Measurements from ENCODE around the gene GDPD4. TPM values are rescaled to one million over a fixed set of nuclear protein-coding genes. Genes with fewer than 3 reads are reported as not detected.

GDPD4 gene
- total RNA-seq, 4 donors from 2014 or later, result not detected

GRCh38 chr11:77181226-77181625 is 120.3 kb downstream of the GDPD4 start:
- no peak for TF ChIP-seq CTCF (IDR thresholded peaks at IDR 0.05; ENCODE audit: low read depth)

- TF ChIP-seq CTCF (IDR thresholded peaks at IDR 0.05; ENCODE audit: low read depth), result no peak
Measured at GRCh38 chr11:77180346-77180745, 121.1 kb downstream of the GDPD4 start.

- no peak for TF ChIP-seq CTCF (IDR thresholded peaks at IDR 0.05; ENCODE audit: low read depth)
Measured at GRCh38 chr11:77179681-77180080, 121.8 kb downstream of the GDPD4 start.

GRCh38 chr11:77179048-77179447 is 122.4 kb downstream of the GDPD4 start:
- no peak for TF ChIP-seq CTCF (IDR thresholded peaks at IDR 0.05; ENCODE audit: low read depth)

GRCh38 chr11:77178150-77178549 is 123.3 kb downstream of the GDPD4 start:
- no peak for TF ChIP-seq CTCF (IDR thresholded peaks at IDR 0.05; ENCODE audit: low read depth)

GRCh38 chr11:77176996-77177395 is 124.5 kb downstream of the GDPD4 start:
- no peak for TF ChIP-seq CTCF (IDR thresholded peaks at IDR 0.05; ENCODE audit: low read depth)

- no peak for TF ChIP-seq CTCF (IDR thresholded peaks at IDR 0.05; ENCODE audit: low read depth)
Measured at GRCh38 chr11:77175869-77176539, 125.5 kb downstream of the GDPD4 start.
